BLaER1 (cell line): ENCODE measurements around the gene BLOC1S4.

Experiments used
- H3K27ac ChIP-seq: shearing (Covaris generic); formaldehyde crosslinking; 2 replicates; pipeline ENCODE4 v1.8.1; 2022
- H3K27me3 ChIP-seq: shearing (Covaris generic); formaldehyde crosslinking; 2 replicates; pipeline ENCODE4 v1.8.1; 2022
- H3K36me3 ChIP-seq: shearing (Covaris generic); formaldehyde crosslinking; 2 replicates; pipeline ENCODE4 v1.8.1; 2022
- H3K4me1 ChIP-seq: shearing (Covaris generic); formaldehyde crosslinking; 2 replicates; pipeline ENCODE4 v1.8.1; 2022
- H3K4me2 ChIP-seq: shearing (Covaris generic); formaldehyde crosslinking; 2 replicates; pipeline ENCODE4 v1.8.1; 2022
- H3K4me3 ChIP-seq: shearing (Covaris generic); formaldehyde crosslinking; 2 replicates; pipeline ENCODE4 v1.8.1; 2022
- H3K9ac ChIP-seq: shearing (Covaris generic); formaldehyde crosslinking; 2 replicates; pipeline ENCODE4 v1.8.1; 2022
- H3K9me3 ChIP-seq: shearing (Covaris generic); formaldehyde crosslinking; 2 replicates; pipeline ENCODE4 v1.8.1; 2022
- H4K20me1 ChIP-seq: shearing (Covaris generic); formaldehyde crosslinking; 2 replicates; pipeline ENCODE4 v1.8.1; 2022
- Cebpa-rat ChIP-seq: shearing (Covaris generic); IDR thresholded peaks from 2 replicates; pipeline ENCODE4 v1.8.1; 2022

Gene BLOC1S4

GRCh38 chr4:6732441-6733357 is 16.7 kb downstream of the BLOC1S4 start:
- TF ChIP-seq Cebpa-rat = no peak
- H3K4me3 ChIP-seq = no peak overlapping the region
- no peaks in the 10 kb centered on the region for H3K9me3 ChIP-seq
- peak overlapping the region; percentile 1; the same call in 1 of the 2 replicates for H3K27ac ChIP-seq
- no peak overlapping the region for H3K9ac ChIP-seq
- no peaks in the 10 kb centered on the region for H4K20me1 ChIP-seq
- H3K4me1 ChIP-seq = peaks cover 31% of the 10 kb centered on the region
- no peak overlapping the region for H3K4me2 ChIP-seq
- H3K27me3 ChIP-seq = no peaks in the 10 kb centered on the region
- H3K36me3 ChIP-seq = no peaks in the 10 kb centered on the region

GRCh38 chr4:6733358-6734164 is 17.6 kb downstream of the BLOC1S4 start:
- no peak overlapping the region for H3K4me3 ChIP-seq
- H3K9me3 ChIP-seq = no peaks in the 10 kb centered on the region
- H3K4me1 ChIP-seq = peaks cover 22% of the 10 kb centered on the region
- H3K36me3 ChIP-seq = no peaks in the 10 kb centered on the region
- no peak for TF ChIP-seq Cebpa-rat
- no peaks in the 10 kb centered on the region for H3K27me3 ChIP-seq
- no peak overlapping the region for H3K27ac ChIP-seq
- no peak overlapping the region for H3K9ac ChIP-seq
- no peaks in the 10 kb centered on the region for H4K20me1 ChIP-seq
- H3K4me2 ChIP-seq = no peak overlapping the region

DNA sequence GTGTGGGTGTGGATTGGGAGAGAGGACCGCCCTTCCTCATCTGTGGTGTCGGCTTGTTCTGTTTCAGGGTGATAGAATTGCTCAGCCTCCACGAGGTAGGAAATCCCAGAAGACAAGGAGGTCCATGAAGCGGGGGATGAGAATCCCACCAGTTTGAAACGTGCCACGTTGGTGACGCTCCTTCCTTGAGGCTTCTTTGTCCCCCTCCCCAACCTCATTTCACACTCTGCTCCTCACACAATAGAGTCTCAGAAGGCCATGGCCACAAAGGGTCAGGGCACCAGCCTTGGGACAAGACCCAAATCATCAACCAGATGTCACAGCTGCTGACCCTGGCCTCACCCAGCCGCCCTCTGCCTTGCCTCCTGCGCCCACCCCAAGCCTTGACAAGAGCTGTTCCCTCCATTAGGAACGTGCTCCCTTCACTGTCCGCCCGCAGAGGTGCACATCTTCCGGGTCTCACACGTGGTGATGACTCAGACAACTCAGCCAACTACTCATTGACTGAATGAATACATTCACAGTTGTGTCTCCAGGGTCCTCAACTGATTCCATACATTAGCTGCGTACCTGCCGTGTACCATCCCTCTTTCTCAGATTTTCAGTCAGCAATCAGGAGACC is 18.3 kb downstream of the BLOC1S4 start:
- Histone ChIP-seq H3K27ac (no peak overlapping the region), H3K4me3 (no peak overlapping the region), H3K9me3 (no peaks in the 10 kb centered on the region), H3K4me1 (peaks cover 15% of the 10 kb centered on the region), H3K9ac (no peak overlapping the region), H4K20me1 (no peaks in the 10 kb centered on the region), H3K4me2 (no peak overlapping the region), H3K27me3 (no peaks in the 10 kb centered on the region), H3K36me3 (no peaks in the 10 kb centered on the region)
- no peak for TF ChIP-seq Cebpa-rat

GRCh38 chr4:6739920-6740319 is 23.9 kb downstream of the BLOC1S4 start:
- Histone ChIP-seq H3K27ac (no peak overlapping the region), H4K20me1 (no peaks in the 10 kb centered on the region), H3K4me2 (no peak overlapping the region), H3K4me3 (no peak overlapping the region), H3K27me3 (no peaks in the 10 kb centered on the region), H3K9ac (no peak overlapping the region), H3K4me1 (peaks cover 14% of the 10 kb centered on the region), H3K36me3 (no peaks in the 10 kb centered on the region), H3K9me3 (peaks cover 18% of the 10 kb centered on the region)
- TF ChIP-seq Cebpa-rat = no peak

- no peaks in the 10 kb centered on the region for H3K27me3 ChIP-seq
- peaks cover 21% of the 10 kb centered on the region for H3K9me3 ChIP-seq
- H3K4me3 ChIP-seq = no peak overlapping the region
- H3K27ac ChIP-seq = no peak overlapping the region
- no peak for TF ChIP-seq Cebpa-rat
- H3K9ac ChIP-seq = no peak overlapping the region
- peaks cover 14% of the 10 kb centered on the region for H3K4me1 ChIP-seq
- H3K4me2 ChIP-seq = no peak overlapping the region
- H4K20me1 ChIP-seq = no peaks in the 10 kb centered on the region
- no peaks in the 10 kb centered on the region for H3K36me3 ChIP-seq
Measured at GRCh38 chr4:6740347-6740746, 24.4 kb downstream of the BLOC1S4 start.

GRCh38 chr4:6742507-6742906 is 26.5 kb downstream of the BLOC1S4 start:
- no peak overlapping the region for H3K27ac ChIP-seq
- no peak for TF ChIP-seq Cebpa-rat
- peaks cover 24% of the 10 kb centered on the region for H3K9me3 ChIP-seq
- no peaks in the 10 kb centered on the region for H4K20me1 ChIP-seq
- H3K4me2 ChIP-seq = peak overlapping the region; percentile 0; the same call in 1 of the 2 replicates
- no peak overlapping the region for H3K4me3 ChIP-seq
- H3K27me3 ChIP-seq = no peaks in the 10 kb centered on the region
- H3K4me1 ChIP-seq = peaks cover 28% of the 10 kb centered on the region
- no peaks in the 10 kb centered on the region for H3K36me3 ChIP-seq
- H3K9ac ChIP-seq = no peak overlapping the region

DNA sequence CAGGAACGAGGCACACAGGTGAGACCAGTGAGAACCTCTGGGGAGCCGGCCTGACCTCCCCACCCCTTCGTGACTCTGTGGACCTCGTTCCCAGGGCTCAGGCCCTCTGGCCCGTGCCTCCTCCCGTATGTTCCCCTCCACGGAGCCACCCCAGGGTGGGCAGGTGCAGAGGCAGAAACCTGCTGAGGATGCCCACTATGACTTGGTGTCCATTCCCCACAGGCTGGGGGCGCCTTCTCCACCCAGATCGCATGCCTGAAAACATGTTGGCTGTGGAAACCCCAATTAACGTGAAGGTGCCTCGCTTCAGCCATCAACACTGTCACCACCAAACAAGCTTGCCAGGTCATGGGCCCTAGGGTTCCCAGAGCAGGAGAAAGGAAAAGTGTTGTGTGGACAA is 27.0 kb downstream of the BLOC1S4 start:
- Histone ChIP-seq H4K20me1 (no peaks in the 10 kb centered on the region), H3K27ac (no peak overlapping the region), H3K4me3 (no peak overlapping the region), H3K4me2 (0 out of 2 replicates have a peak overlapping the region, but pooled peaks have one; percentile 0), H3K9me3 (peaks cover 24% of the 10 kb centered on the region), H3K27me3 (no peaks in the 10 kb centered on the region), H3K9ac (no peak overlapping the region), H3K36me3 (no peaks in the 10 kb centered on the region), H3K4me1 (peaks cover 33% of the 10 kb centered on the region)
- TF ChIP-seq Cebpa-rat = no peak

- no peak overlapping the region for H3K9ac ChIP-seq
- H3K27ac ChIP-seq = peak overlapping the region; percentile 49
- no peaks in the 10 kb centered on the region for H4K20me1 ChIP-seq
- H3K4me1 ChIP-seq = peaks cover 66% of the 10 kb centered on the region
- no peak overlapping the region for H3K4me3 ChIP-seq
- peak overlapping the region; percentile 43 for H3K4me2 ChIP-seq
- TF ChIP-seq Cebpa-rat = no peak
- peaks cover 14% of the 10 kb centered on the region for H3K9me3 ChIP-seq
- no peaks in the 10 kb centered on the region for H3K36me3 ChIP-seq
- no peaks in the 10 kb centered on the region for H3K27me3 ChIP-seq
Measured at GRCh38 chr4:6746721-6747293, 30.8 kb downstream of the BLOC1S4 start.

DNA sequence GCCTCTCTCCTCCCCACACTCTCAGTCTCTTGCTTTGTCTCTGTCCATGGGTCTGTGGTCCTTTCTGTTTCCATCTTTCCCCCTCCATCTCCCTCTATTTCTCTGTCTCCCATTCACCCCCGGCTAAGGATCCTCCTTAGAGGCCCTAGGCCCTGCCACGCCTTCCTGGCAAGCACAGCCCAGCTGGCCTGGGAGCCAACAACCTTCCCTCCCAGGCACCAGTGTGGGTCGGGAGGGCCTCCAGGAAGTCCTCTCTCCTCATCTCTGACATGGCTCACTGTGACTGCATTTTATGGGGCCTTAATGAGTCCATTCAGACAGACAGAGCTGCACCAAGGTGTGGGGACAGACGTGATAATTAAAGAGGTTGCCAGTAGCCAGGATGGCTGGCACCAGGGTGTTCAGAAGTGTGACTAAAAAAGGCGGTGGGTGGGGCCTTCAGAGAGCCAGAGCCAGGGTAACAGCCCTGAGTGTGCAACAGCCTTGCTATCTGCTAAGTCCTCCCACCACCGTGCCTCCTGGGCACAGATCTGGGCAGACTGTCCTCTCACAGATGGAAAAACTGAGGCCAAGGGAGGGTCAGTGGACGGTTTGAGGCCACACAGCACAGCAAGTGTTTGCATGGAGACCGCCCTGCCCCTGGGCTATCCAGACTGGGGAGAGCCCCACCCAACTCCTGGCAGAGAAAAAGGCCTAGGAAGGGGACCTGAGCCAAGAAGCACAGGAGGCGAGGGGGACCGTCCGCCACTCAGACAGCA is 31.5 kb downstream of the BLOC1S4 start:
- no peaks in the 10 kb centered on the region for H3K36me3 ChIP-seq
- no peaks in the 10 kb centered on the region for H3K27me3 ChIP-seq
- H3K4me1 ChIP-seq = peaks cover 67% of the 10 kb centered on the region
- H3K9me3 ChIP-seq = peaks cover 14% of the 10 kb centered on the region
- H3K4me3 ChIP-seq = no peak overlapping the region
- H3K9ac ChIP-seq = peak overlapping the region; percentile 15; the same call in 1 of the 2 replicates
- peak overlapping the region; percentile 43 for H3K4me2 ChIP-seq
- no peak for TF ChIP-seq Cebpa-rat
- H4K20me1 ChIP-seq = no peaks in the 10 kb centered on the region
- H3K27ac ChIP-seq = peak overlapping the region; percentile 49
